Left lung (tissue), 10 donors: ENCODE results near the gene CRYGN. TPM values are rescaled to one million over a fixed set of nuclear protein-coding genes. Genes with fewer than 3 reads are reported as not detected.

Source experiments
- ATAC-seq: fragments of 200-7000 bp; cut with Tn5 transposase; one replicate; pipeline ENCODE4 v1.9.1; 2020; ENCODE audit warnings: moderate library complexity
- DNase-seq, 4 donors: peaks; one replicate each; pipeline ENCODE4 v3.0.0-alpha.2; 2013 to 2020
- H3K27ac ChIP-seq, 2 donors: fragments of 200-600 bp; sonication (generic) in 1 of 2; one replicate each; pipeline versions ENCODE4 v1.5.0 to v1.8.0; 2020 to 2021
- H3K27me3 ChIP-seq, 2 donors: fragments of 200-600 bp; sonication (generic) in 1 of 2; one replicate each; pipeline versions ENCODE4 v1.5.0 to v1.8.0; 2020 to 2021
- H3K36me3 ChIP-seq, 2 donors: fragments of 200-600 bp; sonication (generic) in 1 of 2; one replicate each; pipeline versions ENCODE4 v1.5.0 to v1.8.0; 2020 to 2021
- H3K4me1 ChIP-seq, 2 donors: fragments of 200-600 bp; one replicate each; pipeline ENCODE4 v1.8.0; 2021
- H3K4me3 ChIP-seq, 2 donors: fragments of 200-600 bp; sonication (generic) in 1 of 2; one replicate each; pipeline versions ENCODE4 v1.5.0 to v1.8.0; 2020 to 2021; ENCODE audit warnings: mild to moderate bottlenecking in 1 of 2
- H3K9me3 ChIP-seq, 2 donors: fragments of 200-600 bp; sonication (generic) in 1 of 2; one replicate each; pipeline versions ENCODE4 v1.5.0 to v1.8.0; 2020 to 2021
- intact Hi-C, 2 donors: fragments of 100-400 bp; cut with DNase I; formaldehyde crosslinking; loops; one replicate each; pipeline versions ENCODE4 v1.11.2 to v1.14.2; 2022
- polyA plus RNA-seq, 6 donors: library from polyadenylated mRNA; unstranded; fragments of 120-200 nt; gene quantifications; one replicate each; pipeline ENCODE4 v1.2.1, GENCODE V29; 2013; ENCODE audit not compliant: insufficient read length in 6 of 6
- total RNA-seq, 2 donors: library from RNA; stranded (reverse); fragmentation: NEBNext Ultra II Directional; extraction: Animal tissue kit (Norgen Biotek cat#: 25700); gene quantifications; one replicate each; pipeline ENCODE4 v1.2.1, GENCODE V29; 2021
- TF ChIP-seq, protein P1 (sequence below), 2 donors: fragments of 200-600 bp; sonication (generic) in 1 of 2; IDR thresholded peaks; one replicate each; pipeline versions ENCODE4 v1.5.0 to v1.8.0; 2021; ENCODE audit warnings: antibody characterized with exemption in 2 of 2
- donor health status: DM: no; HTN: yes; CAD: no.
- donor health status: DM: no; HTN: no; CAD: no.

The CRYGN gene
- total and polyA plus RNA-seq, 8 donors: 0.34 to 0.75 (median 0.56) TPM; not detected in 2

GRCh38 chr7:151468217-151469018, 28.5 kb upstream of the CRYGN start:
- no peak for ATAC-seq
- peaks cover 0 to 75% of the 10 kb centered on the region in 2 donors for H3K36me3 ChIP-seq
- intact Hi-C loops: no loop called here

GRCh38 chr7:151465169-151465568, 25.2 kb upstream of the CRYGN start:
- no peaks in the 10 kb centered on the region for H3K27me3 ChIP-seq
- ATAC-seq (no peak), DNase-seq (no peak)
- H3K36me3 ChIP-seq: peaks cover 0 to 63% of the 10 kb centered on the region in 2 donors
- H3K27ac ChIP-seq: no peak overlapping the region
- TF ChIP-seq, protein P1, sequence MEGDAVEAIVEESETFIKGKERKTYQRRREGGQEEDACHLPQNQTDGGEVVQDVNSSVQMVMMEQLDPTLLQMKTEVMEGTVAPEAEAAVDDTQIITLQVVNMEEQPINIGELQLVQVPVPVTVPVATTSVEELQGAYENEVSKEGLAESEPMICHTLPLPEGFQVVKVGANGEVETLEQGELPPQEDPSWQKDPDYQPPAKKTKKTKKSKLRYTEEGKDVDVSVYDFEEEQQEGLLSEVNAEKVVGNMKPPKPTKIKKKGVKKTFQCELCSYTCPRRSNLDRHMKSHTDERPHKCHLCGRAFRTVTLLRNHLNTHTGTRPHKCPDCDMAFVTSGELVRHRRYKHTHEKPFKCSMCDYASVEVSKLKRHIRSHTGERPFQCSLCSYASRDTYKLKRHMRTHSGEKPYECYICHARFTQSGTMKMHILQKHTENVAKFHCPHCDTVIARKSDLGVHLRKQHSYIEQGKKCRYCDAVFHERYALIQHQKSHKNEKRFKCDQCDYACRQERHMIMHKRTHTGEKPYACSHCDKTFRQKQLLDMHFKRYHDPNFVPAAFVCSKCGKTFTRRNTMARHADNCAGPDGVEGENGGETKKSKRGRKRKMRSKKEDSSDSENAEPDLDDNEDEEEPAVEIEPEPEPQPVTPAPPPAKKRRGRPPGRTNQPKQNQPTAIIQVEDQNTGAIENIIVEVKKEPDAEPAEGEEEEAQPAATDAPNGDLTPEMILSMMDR (IDR thresholded peaks at IDR 0.05): no peak
- intact Hi-C loops: no loop called here
- peaks cover 0 to 13% of the 10 kb centered on the region in 2 donors for H3K9me3 ChIP-seq
- peaks cover 4% of the 10 kb centered on the region in 2 donors for H3K4me1 ChIP-seq
- no peak overlapping the region for H3K4me3 ChIP-seq

More at GRCh38 chr7:151468217-151469018, 28.5 kb upstream of the CRYGN start:
- TF ChIP-seq, protein P1 (IDR thresholded peaks at IDR 0.05): no peak
- no peak for DNase-seq
- peaks cover 0 to 4% of the 10 kb centered on the region in 2 donors for H3K9me3 ChIP-seq
- H3K4me3 ChIP-seq: no peak overlapping the region
- H3K4me1 ChIP-seq: peaks cover 0 to 5% of the 10 kb centered on the region in 2 donors
- H3K27ac ChIP-seq: no peak overlapping the region
- H3K27me3 ChIP-seq: no peaks in the 10 kb centered on the region

- ATAC-seq (no peak), DNase-seq (no peak)
- Histone ChIP-seq H3K27ac (no peak overlapping the region), H3K9me3 (peaks cover 0 to 13% of the 10 kb centered on the region in 2 donors), H3K4me3 (no peak overlapping the region), H3K36me3 (peaks cover 0 to 34% of the 10 kb centered on the region in 2 donors), H3K27me3 (peaks cover 0 to 4% of the 10 kb centered on the region in 2 donors), H3K4me1 (peaks cover 9 to 12% of the 10 kb centered on the region in 2 donors)
- intact Hi-C loops: no loop called here
- TF ChIP-seq, protein P1 (IDR thresholded peaks at IDR 0.05): no peak
Measured at GRCh38 chr7:151462306-151462779, 22.4 kb upstream of the CRYGN start.

DNA sequence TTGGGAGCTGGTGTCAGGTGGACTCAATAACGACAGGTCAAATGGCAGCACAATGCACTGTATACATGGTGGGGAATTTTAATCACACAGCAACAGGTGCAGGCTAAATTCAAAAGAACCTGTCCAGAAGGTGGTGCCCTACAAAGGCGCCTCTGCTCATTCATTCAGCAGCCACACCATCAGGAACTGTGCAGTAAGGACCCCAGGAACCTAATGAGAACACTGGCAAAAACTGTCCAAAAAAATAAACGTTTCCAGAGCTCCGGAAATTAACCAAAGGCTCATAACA, 21.9 kb upstream of the CRYGN start:
- ATAC-seq (no peak), DNase-seq (no peak)
- Histone ChIP-seq H3K4me3 (no peak overlapping the region), H3K27me3 (peaks cover 0 to 4% of the 10 kb centered on the region in 2 donors), H3K36me3 (peaks cover 0 to 30% of the 10 kb centered on the region in 2 donors), H3K4me1 (peaks cover 9 to 12% of the 10 kb centered on the region in 2 donors), H3K27ac (no peak overlapping the region), H3K9me3 (peaks cover 0 to 13% of the 10 kb centered on the region in 2 donors)
- intact Hi-C loops: no loop called here
- TF ChIP-seq, protein P1 (IDR thresholded peaks at IDR 0.05): no peak

- TF ChIP-seq, protein P1 (IDR thresholded peaks at IDR 0.05): no peak
- Histone ChIP-seq H3K27ac (no peak overlapping the region), H3K9me3 (peaks cover 0 to 13% of the 10 kb centered on the region in 2 donors), H3K4me1 (peaks cover 9 to 12% of the 10 kb centered on the region in 2 donors), H3K27me3 (peaks cover 0 to 4% of the 10 kb centered on the region in 2 donors), H3K36me3 (peaks cover 0 to 24% of the 10 kb centered on the region in 2 donors), H3K4me3 (no peak overlapping the region)
- DNase-seq (no peak), ATAC-seq (no peak)
- intact Hi-C loops: no loop called here
Measured at GRCh38 chr7:151461096-151461941, 21.4 kb upstream of the CRYGN start.
